ENCODE measurements around the gene GNAQ.

GRCh38 chr9:77944556-77945243, 86.9 kb downstream of the GNAQ start:
- no peak for TF ChIP-seq PBX3 (IDR thresholded peaks at IDR 0.05)
- TF ChIP-seq, protein P1, sequence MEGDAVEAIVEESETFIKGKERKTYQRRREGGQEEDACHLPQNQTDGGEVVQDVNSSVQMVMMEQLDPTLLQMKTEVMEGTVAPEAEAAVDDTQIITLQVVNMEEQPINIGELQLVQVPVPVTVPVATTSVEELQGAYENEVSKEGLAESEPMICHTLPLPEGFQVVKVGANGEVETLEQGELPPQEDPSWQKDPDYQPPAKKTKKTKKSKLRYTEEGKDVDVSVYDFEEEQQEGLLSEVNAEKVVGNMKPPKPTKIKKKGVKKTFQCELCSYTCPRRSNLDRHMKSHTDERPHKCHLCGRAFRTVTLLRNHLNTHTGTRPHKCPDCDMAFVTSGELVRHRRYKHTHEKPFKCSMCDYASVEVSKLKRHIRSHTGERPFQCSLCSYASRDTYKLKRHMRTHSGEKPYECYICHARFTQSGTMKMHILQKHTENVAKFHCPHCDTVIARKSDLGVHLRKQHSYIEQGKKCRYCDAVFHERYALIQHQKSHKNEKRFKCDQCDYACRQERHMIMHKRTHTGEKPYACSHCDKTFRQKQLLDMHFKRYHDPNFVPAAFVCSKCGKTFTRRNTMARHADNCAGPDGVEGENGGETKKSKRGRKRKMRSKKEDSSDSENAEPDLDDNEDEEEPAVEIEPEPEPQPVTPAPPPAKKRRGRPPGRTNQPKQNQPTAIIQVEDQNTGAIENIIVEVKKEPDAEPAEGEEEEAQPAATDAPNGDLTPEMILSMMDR (IDR thresholded peaks at IDR 0.05) = no peak
- TF ChIP-seq CHD2 (IDR thresholded peaks at IDR 0.05; ENCODE audit: low read length, partially characterized antibody) = no peak
- no peak for TF ChIP-seq GABPA (IDR thresholded peaks at IDR 0.05; ENCODE audit: low read depth)
- TF ChIP-seq REST (IDR thresholded peaks at IDR 0.05; ENCODE audit: low read depth, low read length) = no peak
- TF ChIP-seq YY1 (IDR thresholded peaks at IDR 0.05; ENCODE audit: low read depth) = no peak

Measured in SK-N-SH (cell line).